Prostate gland (tissue), 2 donors: ENCODE measurements around the gene MPST.

Experiments
- POLR2A ChIP-seq: fragments of 450-650 bp; IDR thresholded peaks from one replicate; pipeline ENCODE4 v1.6.1; 2016; ENCODE audit warnings: antibody characterized with exemption, mild to moderate bottlenecking
- POLR2AphosphoS5 ChIP-seq: sonication (generic); formaldehyde crosslinking; IDR thresholded peaks from one replicate; pipeline ENCODE4 v1.6.1; 2017; ENCODE audit warnings: antibody characterized with exemption
- TF ChIP-seq, protein P1 (sequence below), 4 experiments: fragments of 200-600 bp in 2 of 4; fragments of 450-650 bp in 2 of 4; sonication (generic) in 2 of 4; IDR thresholded peaks; 1 replicate in 3 of 4; 2 replicates in 1 of 4; pipeline ENCODE4 v1.5.1; 2016 to 2019; ENCODE audit warnings: antibody characterized with exemption in 4 of 4, mild to moderate bottlenecking in 2 of 4, moderate library complexity in 2 of 4

DNA sequence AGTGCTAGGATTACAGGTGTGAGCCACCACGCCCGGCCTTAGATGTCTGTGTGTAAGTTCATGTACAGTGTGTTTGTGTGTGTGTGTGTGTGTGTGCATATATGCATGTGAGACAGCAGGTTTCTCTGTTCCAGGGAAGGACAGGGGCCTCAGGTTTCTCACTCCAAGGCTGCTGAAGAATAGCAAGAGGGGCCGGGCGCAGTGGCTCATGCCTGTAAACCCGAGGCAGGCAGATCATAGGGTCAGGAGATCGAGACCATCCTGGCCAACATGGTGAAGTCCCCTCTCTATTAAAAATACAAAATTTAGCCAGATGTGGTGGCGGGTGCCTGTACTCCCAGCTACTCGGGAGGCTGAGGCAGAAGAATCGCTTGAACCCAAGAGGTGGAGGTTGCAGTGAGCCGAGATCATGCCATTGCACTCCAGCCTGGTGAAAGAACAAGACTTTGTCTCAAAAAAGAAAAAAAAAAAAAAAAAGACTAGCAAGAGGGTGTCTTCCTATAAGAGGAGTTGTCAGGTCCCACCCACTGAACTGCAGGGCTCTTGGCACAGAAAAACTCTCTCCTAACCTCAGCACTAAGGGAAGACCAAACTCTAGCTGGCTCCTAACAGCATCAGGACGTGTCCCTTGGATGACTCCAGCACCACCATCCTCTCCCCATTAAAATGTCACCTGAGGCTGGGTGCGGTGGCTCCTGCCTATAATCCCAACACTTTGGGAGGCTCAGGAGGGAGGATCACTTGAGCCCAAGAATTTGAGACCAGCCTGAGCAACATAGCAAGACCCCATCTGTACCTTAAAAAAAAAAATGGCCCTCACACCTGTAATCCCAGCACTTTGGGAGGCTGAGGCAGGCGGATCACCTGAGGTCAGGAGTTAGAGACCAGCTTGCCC lies 40.3 kb upstream of the MPST start:
- TF ChIP-seq, protein P1, sequence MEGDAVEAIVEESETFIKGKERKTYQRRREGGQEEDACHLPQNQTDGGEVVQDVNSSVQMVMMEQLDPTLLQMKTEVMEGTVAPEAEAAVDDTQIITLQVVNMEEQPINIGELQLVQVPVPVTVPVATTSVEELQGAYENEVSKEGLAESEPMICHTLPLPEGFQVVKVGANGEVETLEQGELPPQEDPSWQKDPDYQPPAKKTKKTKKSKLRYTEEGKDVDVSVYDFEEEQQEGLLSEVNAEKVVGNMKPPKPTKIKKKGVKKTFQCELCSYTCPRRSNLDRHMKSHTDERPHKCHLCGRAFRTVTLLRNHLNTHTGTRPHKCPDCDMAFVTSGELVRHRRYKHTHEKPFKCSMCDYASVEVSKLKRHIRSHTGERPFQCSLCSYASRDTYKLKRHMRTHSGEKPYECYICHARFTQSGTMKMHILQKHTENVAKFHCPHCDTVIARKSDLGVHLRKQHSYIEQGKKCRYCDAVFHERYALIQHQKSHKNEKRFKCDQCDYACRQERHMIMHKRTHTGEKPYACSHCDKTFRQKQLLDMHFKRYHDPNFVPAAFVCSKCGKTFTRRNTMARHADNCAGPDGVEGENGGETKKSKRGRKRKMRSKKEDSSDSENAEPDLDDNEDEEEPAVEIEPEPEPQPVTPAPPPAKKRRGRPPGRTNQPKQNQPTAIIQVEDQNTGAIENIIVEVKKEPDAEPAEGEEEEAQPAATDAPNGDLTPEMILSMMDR (IDR thresholded peaks at IDR 0.05) = no peak
- TF ChIP-seq POLR2A (no peak), POLR2AphosphoS5 (no peak)
